Measurements from ENCODE around the gene ACAD11.

Gene ACAD11

DNA sequence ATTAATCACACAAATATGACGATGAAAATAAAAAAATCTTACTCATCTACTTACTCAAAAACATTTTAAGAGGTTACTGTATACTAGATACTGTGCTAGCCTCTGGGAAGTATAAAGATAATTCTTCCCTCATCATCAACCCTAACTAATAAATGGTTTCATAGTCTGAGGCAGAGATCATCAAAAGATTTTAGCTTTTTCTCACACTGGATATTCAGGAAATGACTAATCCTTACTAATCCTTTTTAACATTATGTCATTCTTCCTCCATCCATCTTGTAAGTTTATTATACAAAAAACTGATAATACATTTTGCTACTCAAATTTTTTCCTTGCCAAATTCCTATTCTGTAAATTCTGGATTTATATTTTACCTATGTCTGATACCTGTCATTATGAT, 29.7 kb downstream of the ACAD11 start:
- POLR2A ChIA-PET, result no interaction called here
- CTCF ChIA-PET, result interaction anchor here (4.0 kb wide), 1 partner anchor 12 kb away, joined by 23 read pairs; no protein-coding TSS in a partner anchor
- TF ChIP-seq, protein P1, sequence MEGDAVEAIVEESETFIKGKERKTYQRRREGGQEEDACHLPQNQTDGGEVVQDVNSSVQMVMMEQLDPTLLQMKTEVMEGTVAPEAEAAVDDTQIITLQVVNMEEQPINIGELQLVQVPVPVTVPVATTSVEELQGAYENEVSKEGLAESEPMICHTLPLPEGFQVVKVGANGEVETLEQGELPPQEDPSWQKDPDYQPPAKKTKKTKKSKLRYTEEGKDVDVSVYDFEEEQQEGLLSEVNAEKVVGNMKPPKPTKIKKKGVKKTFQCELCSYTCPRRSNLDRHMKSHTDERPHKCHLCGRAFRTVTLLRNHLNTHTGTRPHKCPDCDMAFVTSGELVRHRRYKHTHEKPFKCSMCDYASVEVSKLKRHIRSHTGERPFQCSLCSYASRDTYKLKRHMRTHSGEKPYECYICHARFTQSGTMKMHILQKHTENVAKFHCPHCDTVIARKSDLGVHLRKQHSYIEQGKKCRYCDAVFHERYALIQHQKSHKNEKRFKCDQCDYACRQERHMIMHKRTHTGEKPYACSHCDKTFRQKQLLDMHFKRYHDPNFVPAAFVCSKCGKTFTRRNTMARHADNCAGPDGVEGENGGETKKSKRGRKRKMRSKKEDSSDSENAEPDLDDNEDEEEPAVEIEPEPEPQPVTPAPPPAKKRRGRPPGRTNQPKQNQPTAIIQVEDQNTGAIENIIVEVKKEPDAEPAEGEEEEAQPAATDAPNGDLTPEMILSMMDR (IDR thresholded peaks at IDR 0.05; ENCODE audit: control extremely low read depth, extremely low read depth, low read depth, missing control alignments), result no peak
- no peak for DNase-seq (ENCODE audit: extremely low spot score)

DNA sequence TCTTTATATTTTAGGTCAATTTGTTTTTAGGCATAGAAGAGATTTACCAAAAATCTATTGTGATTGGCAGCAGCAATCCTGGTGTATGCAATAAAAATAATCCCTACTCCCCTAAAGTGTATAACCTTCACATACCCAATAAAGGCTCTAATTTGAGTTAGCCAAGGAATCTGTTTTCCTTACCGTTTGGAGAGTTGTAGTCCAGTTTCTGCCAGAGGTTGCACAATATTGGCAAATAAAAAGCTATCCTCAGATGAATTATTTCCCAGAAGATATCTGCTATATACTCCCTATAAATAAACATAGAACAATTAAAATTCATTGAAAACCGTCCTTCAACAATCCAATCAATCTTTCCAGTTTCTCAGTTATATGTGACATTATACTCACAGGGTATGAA, 31.5 kb downstream of the ACAD11 start:
- POLR2A ChIA-PET, result no interaction called here

DNA sequence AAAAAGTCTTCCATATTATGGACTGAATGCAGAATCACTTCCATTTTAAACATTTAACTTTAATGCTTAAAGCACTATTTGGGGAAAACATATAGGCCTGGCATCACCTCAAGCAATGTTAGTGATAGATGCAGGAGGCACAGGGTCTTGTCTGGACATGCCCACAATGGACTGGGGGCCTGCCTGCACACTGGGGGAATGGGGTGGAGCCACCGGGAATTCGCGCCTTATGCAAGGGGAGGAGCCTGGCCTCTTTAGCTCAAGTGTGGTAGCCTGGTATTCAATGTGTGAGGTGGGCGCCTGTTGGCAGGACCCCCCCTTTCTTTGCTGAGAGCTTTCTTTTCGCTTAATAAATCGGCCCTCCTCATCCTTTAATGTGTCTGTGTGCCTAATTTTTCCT, 32.7 kb downstream of the ACAD11 start:
- TF ChIP-seq, protein P1 (IDR thresholded peaks at IDR 0.05; ENCODE audit: control extremely low read depth, extremely low read depth, low read depth, missing control alignments), result no peak
- ChIA-PET CTCF (interaction anchor here (1.1 to 3.4 kb wide), 4 partner anchors 9 to 91 kb away, joined by 4 to 28 read pairs (median 10); no protein-coding TSS in a partner anchor), POLR2A (no interaction called here)
- DNase-seq (ENCODE audit: extremely low spot score), result no peak

More for the DNA sequence above, 31.5 kb downstream of the ACAD11 start:
- CTCF ChIA-PET, result interaction anchor here (4.0 kb wide), 1 partner anchor 14 kb away, joined by 23 read pairs; no protein-coding TSS in a partner anchor
- no peak for DNase-seq (ENCODE audit: extremely low spot score)
- TF ChIP-seq, protein P1 (IDR thresholded peaks at IDR 0.05; ENCODE audit: control extremely low read depth, extremely low read depth, low read depth, missing control alignments), result no peak

DNA sequence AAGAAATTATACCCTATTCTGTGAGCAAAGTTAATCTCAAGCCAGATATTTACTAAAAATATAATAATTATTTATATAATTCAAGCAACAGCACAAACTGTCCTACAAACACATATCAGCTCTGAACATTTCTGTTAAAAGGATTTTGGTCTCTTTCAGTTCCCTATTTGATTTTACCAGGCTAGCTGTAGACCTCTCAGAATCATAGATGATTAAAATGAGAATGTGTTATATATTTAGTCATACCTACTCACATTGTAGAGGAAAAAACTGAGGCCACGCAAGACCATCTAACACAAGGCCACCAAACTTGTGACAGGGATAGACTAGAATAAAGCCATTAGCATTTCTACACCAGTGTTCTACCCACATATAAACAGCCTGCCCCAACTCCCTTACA, 34.0 kb downstream of the ACAD11 start:
- CTCF ChIA-PET, result interaction anchor here (1.4 to 3.4 kb wide), 4 partner anchors 10 to 89 kb away, joined by 5 to 28 read pairs (median 10); no protein-coding TSS in a partner anchor
- TF ChIP-seq, protein P1 (IDR thresholded peaks at IDR 0.05; ENCODE audit: control extremely low read depth, extremely low read depth, low read depth, missing control alignments), result no peak
- POLR2A ChIA-PET, result no interaction called here
- peak; percentile 51 for DNase-seq (ENCODE audit: extremely low spot score)

DNA sequence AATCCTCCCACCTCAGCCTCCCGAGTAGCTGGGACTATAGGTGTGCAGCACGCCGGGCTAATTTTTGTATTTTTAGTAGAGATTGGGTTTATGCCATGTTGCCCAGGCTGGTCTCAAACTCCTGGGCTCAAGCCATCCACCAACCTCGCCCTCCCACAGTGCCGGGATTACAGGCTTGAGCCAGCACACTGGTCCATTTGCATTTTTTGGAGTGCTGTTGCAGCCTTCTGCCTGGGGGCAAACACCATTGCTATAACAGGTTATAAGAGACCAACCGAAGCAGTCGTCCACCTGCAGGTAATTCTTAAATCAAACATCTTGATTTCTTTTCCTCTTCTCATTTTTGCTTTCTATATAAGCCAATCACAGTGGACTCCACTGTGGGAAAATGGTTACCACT, 34.8 kb downstream of the ACAD11 start:
- POLR2A ChIA-PET, result no interaction called here
- DNase-seq (ENCODE audit: extremely low spot score), result no peak
- CTCF ChIA-PET, result interaction anchor here (3.3 to 3.4 kb wide), 2 partner anchors 11 to 18 kb away, joined by 13 to 28 read pairs; no protein-coding TSS in a partner anchor
- TF ChIP-seq, protein P1 (IDR thresholded peaks at IDR 0.05; ENCODE audit: control extremely low read depth, extremely low read depth, low read depth, missing control alignments), result no peak

DNA sequence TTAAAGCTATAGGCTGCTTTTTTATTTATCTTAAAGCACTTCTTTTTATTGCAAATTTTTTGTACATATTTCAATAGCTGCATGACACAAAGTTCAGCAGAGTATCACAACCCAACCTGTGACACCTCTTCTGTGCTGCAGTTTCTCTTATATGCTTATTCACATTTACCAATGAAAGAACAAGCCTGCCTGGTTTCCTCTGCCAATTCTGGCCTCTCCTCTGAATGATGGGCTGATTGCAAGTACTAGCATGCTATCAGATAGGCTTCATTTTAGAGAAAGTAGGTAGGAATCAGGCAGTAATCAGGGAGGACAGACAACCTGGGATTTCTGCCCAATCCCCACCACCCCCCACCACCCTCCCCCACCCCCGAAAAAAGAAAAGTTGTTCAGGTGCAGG, 36.0 kb downstream of the ACAD11 start:
- TF ChIP-seq, protein P1 (IDR thresholded peaks at IDR 0.05; ENCODE audit: control extremely low read depth, extremely low read depth, low read depth, missing control alignments), result no peak
- DNase-seq (ENCODE audit: extremely low spot score), result no peak
- CTCF ChIA-PET, result interaction anchor here (1.2 to 2.0 kb wide), 6 partner anchors 18 to 1850 kb away, joined by 3 to 9 read pairs (median 4); no protein-coding TSS in a partner anchor
- POLR2A ChIA-PET, result interaction anchor here (0.6 kb wide), 1 partner anchor 87 kb away, joined by 3 read pairs; no protein-coding TSS in a partner anchor

Data from GM10248 (cell line).